GM21515 (cell line): ENCODE measurements around the gene MAFG.

Source experiments
- ATAC-seq: cut with Tn5 transposase; IDR thresholded peaks from one replicate; pipeline ENCODE4 v1.9.1; 2021; ENCODE audit not compliant: unreplicated experiment

The MAFG gene

GRCh38 chr17:81869221-81870130, 58.1 kb downstream of the MAFG start:
- ATAC-seq = no peak

- no peak for ATAC-seq
These were observed 58.8 kb downstream of the MAFG start for GRCh38 chr17:81868674-81869220.
